ENCODE results near the gene ANKRD45.
"Not testable (repeated sequence)": the region's sequence is repeated elsewhere in the genome, so short reads cannot be mapped to it uniquely, and the experiment has no call there.

Gene ANKRD45

GRCh38 chr1:173669491-173669941, at the start of gene ANKRD45:
TSS of gene ANKRD45 (minus strand) at chr1:173669851. CDS start at chr1:173659418, 10,433 bp downstream.
- peak in 1 of 3 donors; percentile 1 for DNase-seq (ENCODE audit: low read depth in 2 of 3, low spot score in 1 of 3)

- DNase-seq (ENCODE audit: low read depth in 2 of 3, low spot score in 1 of 3) = no peak
Observed at GRCh38 chr1:173717238-173717637, 47.6 kb upstream of the ANKRD45 start.

GRCh38 chr1:173715538-173715844, 45.8 kb upstream of the ANKRD45 start:
- DNase-seq (ENCODE audit: low read depth in 2 of 3, low spot score in 1 of 3) = no peak

GRCh38 chr1:173714759-173715537, 45.3 kb upstream of the ANKRD45 start, which contains the start of gene KLHL20:
TSS of gene KLHL20 (plus strand) at chr1:173714981. CDS start at chr1:173716044, 1,063 bp downstream.
- DNase-seq (ENCODE audit: low read depth in 2 of 3, low spot score in 1 of 3) = peak; percentile 76 to 89 (median 78)

GRCh38 chr1:173714441-173714758, 44.7 kb upstream of the ANKRD45 start:
- DNase-seq (ENCODE audit: low read depth in 2 of 3, low spot score in 1 of 3) = peak in 1 of 3 donors; percentile 3

GRCh38 chr1:173708787-173709186, 39.1 kb upstream of the ANKRD45 start:
- DNase-seq (ENCODE audit: low read depth in 2 of 3, low spot score in 1 of 3) = no peak

- no peak for DNase-seq (ENCODE audit: low read depth in 2 of 3, low spot score in 1 of 3)
Observed at GRCh38 chr1:173705117-173705516, 35.5 kb upstream of the ANKRD45 start.

- DNase-seq (ENCODE audit: low read depth in 2 of 3, low spot score in 1 of 3) = no peak
Observed at GRCh38 chr1:173702736-173703135, 33.1 kb upstream of the ANKRD45 start.

- not testable (repeated sequence) for DNase-seq (ENCODE audit: low read depth in 2 of 3, low spot score in 1 of 3)
Observed at GRCh38 chr1:173701299-173701698, 31.6 kb upstream of the ANKRD45 start.

- DNase-seq (ENCODE audit: low read depth in 2 of 3, low spot score in 1 of 3) = no peak
Observed at GRCh38 chr1:173693238-173693637, 23.6 kb upstream of the ANKRD45 start.

GRCh38 chr1:173688300-173688699, 18.6 kb upstream of the ANKRD45 start:
- DNase-seq (ENCODE audit: low read depth in 2 of 3, low spot score in 1 of 3) = no peak

- DNase-seq (ENCODE audit: low read depth in 2 of 3, low spot score in 1 of 3) = not testable (repeated sequence)
Observed at GRCh38 chr1:173685121-173685520, 15.5 kb upstream of the ANKRD45 start.

GRCh38 chr1:173683838-173684237, 14.2 kb upstream of the ANKRD45 start:
- not testable (repeated sequence) for DNase-seq (ENCODE audit: low read depth in 2 of 3, low spot score in 1 of 3)

- no peak for DNase-seq (ENCODE audit: low read depth in 2 of 3, low spot score in 1 of 3)
Observed at GRCh38 chr1:173682184-173682583, 12.5 kb upstream of the ANKRD45 start.

GRCh38 chr1:173680152-173680551, 10.5 kb upstream of the ANKRD45 start:
- not testable (repeated sequence) for DNase-seq (ENCODE audit: low read depth in 2 of 3, low spot score in 1 of 3)

GRCh38 chr1:173674496-173674895, 4.8 kb upstream of the ANKRD45 start:
- not testable (repeated sequence) for DNase-seq (ENCODE audit: low read depth in 2 of 3, low spot score in 1 of 3)

- DNase-seq (ENCODE audit: low read depth in 2 of 3, low spot score in 1 of 3) = no peak
Observed at GRCh38 chr1:173666646-173667045, 3.0 kb downstream of the ANKRD45 start.

GRCh38 chr1:173663159-173663558, 6.5 kb downstream of the ANKRD45 start:
- DNase-seq (ENCODE audit: low read depth in 2 of 3, low spot score in 1 of 3) = no peak

- DNase-seq (ENCODE audit: low read depth in 2 of 3, low spot score in 1 of 3) = no peak
Observed at GRCh38 chr1:173661763-173662162, 7.9 kb downstream of the ANKRD45 start.

GRCh38 chr1:173661271-173661670, 8.4 kb downstream of the ANKRD45 start:
- no peak for DNase-seq (ENCODE audit: low read depth in 2 of 3, low spot score in 1 of 3)

- DNase-seq (ENCODE audit: low read depth in 2 of 3, low spot score in 1 of 3) = no peak
Observed at GRCh38 chr1:173660306-173660705, 9.3 kb downstream of the ANKRD45 start.

GRCh38 chr1:173648880-173649605, 20.6 kb downstream of the ANKRD45 start:
- DNase-seq (ENCODE audit: low read depth in 2 of 3, low spot score in 1 of 3) = no peak

All from stimulated activated CD4-positive, alpha-beta T cell treated with anti-CD3 and anti-CD28 coated beads, Interleukin-12 subunit alpha, Interleukin-12 subunit beta, amount 100 ng/mL, for 48 hours (primary cell).